Kidney epithelial cell (primary cell): ENCODE data around the gene ZNF541. TPM values are rescaled to one million over a fixed set of nuclear protein-coding genes. Genes with fewer than 3 reads are reported as not detected.

Source experiments
- DNase-seq: peaks from one replicate; pipeline ENCODE4 v3.0.0-alpha.2; 2010; ENCODE audit warnings: low read depth
- H3K27me3 ChIP-seq: 2 replicates; pipeline ENCODE4 v1.6.0; 2011; ENCODE audit warnings: low read length; ENCODE audit not compliant: control insufficient read depth, insufficient read depth
- H3K36me3 ChIP-seq: 2 replicates; pipeline ENCODE4 v1.5.1; 2011; ENCODE audit warnings: low read length; ENCODE audit not compliant: control insufficient read depth, insufficient read depth
- H3K4me3 ChIP-seq: 2 replicates; pipeline ENCODE4 v1.5.1; 2011; ENCODE audit warnings: low read depth, mild to moderate bottlenecking, control low read depth, low read length
- total RNA-seq: library from RNA; depleted of rRNA; stranded (reverse); fragments of >200 nt; gene quantifications from 2 replicates; pipeline ENCODE4 v1.2.3, GENCODE V29; 2015
- TF ChIP-seq, protein P1 (sequence below): IDR thresholded peaks from 2 replicates; pipeline ENCODE4 v1.5.1; 2011; ENCODE audit warnings: mild to moderate bottlenecking, moderate library complexity, low read length, control low read depth, inconsistent platforms; ENCODE audit not compliant: insufficient read depth, poor library complexity, severe bottlenecking

The ZNF541 gene
- total RNA-seq, 1 donor from 2014 or later: not detected

DNA sequence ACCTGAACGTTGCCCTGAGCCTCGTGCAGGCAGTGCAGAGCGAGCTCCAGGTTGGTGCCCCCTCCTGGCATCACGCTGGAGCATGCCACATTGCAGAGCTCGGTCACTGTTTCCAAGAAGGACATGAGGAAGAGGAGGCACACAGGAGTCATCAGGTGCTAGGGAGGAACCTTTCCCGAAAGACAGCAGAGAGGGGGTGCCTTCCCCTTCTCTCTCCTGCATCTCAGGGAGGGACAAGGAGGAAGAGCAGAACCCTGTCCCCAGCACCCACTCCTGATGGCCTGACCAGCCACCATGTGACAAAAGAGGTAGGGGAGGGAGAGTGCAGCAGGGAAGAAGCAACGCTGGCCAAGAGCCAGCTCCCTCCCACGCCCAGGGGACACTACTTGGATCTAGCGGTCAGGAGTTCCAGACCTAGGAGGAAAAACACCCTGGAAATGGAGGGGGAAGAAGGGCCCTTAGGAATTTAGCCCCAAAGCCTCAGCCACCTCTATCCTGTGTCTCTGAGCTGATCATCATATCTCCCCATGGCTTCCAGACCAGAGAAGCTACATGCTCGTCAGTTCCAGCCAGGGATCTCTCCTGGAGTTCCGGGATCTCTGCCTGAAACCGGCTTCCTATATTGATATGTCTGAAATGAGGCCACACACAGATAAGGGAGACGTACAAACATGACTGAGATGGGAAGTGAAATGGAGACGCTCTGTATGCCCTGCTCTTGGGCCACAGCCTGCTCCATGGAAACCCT lies 41.1 kb downstream of the ZNF541 start:
- no peak for DNase-seq
- peaks cover 3% of the 10 kb centered on the region for H3K27me3 ChIP-seq
- H3K4me3 ChIP-seq: no peak overlapping the region
- H3K36me3 ChIP-seq: no peaks in the 10 kb centered on the region
- TF ChIP-seq, protein P1, sequence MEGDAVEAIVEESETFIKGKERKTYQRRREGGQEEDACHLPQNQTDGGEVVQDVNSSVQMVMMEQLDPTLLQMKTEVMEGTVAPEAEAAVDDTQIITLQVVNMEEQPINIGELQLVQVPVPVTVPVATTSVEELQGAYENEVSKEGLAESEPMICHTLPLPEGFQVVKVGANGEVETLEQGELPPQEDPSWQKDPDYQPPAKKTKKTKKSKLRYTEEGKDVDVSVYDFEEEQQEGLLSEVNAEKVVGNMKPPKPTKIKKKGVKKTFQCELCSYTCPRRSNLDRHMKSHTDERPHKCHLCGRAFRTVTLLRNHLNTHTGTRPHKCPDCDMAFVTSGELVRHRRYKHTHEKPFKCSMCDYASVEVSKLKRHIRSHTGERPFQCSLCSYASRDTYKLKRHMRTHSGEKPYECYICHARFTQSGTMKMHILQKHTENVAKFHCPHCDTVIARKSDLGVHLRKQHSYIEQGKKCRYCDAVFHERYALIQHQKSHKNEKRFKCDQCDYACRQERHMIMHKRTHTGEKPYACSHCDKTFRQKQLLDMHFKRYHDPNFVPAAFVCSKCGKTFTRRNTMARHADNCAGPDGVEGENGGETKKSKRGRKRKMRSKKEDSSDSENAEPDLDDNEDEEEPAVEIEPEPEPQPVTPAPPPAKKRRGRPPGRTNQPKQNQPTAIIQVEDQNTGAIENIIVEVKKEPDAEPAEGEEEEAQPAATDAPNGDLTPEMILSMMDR: no peak

DNA sequence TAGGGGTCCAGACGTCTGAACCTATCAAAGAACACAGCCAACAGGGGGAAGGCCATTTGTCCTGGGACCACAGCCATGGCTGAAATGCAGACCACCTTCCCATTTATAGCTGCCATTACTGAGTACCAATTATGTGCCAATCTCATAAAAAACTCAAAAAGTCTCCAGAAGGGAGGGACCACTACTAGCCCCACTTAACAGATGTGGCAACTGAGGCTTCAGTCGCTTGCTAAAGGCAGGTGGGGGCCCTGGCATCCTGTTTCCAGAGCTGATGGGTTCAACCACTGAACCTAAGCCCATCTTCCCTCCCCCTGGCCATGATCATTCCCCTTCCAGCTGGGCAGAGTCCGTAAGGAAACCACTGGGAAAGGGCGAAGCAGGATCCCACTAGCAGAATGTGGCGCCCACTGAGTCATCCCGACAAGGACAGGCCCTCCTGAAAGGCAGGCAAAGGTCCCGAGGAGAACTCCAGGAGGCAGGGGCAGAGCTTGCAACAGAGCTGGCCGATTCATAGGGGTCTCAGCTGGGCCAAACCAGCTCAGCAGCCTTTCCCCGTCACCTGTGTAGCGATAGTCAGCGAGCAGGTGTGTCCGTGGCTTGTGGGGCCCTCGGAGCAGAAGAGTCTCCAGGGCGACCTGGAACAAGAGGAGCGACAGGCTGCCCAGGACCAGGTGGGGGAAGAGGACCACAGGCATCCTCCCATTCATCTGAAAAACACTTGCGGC lies 43.8 kb downstream of the ZNF541 start:
- TF ChIP-seq, protein P1: no peak
- Histone ChIP-seq H3K36me3 (no peaks in the 10 kb centered on the region), H3K27me3 (peaks cover 3% of the 10 kb centered on the region), H3K4me3 (no peak overlapping the region)
- no peak for DNase-seq

DNA sequence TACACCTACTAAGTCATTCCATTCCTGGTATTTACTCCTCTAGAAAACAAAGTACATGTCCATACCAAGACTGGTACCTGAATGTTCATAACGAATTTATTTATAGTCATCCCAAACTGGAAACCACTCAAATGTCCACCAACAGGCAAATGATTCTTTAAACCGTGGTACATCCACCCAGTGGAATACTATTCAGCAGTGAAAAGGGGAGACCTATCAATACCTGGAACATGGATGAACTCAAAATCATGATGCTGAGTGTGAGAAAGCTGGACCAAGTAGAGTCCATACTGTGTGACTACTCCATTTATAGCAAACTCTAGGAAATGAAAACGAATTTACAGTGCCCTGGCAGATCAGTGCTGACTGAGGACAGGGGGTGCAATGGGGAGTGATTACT lies 46.1 kb downstream of the ZNF541 start:
- Histone ChIP-seq H3K4me3 (no peak overlapping the region), H3K36me3 (no peaks in the 10 kb centered on the region), H3K27me3 (peaks cover 5% of the 10 kb centered on the region)
- TF ChIP-seq, protein P1: no peak
- no peak for DNase-seq

DNA sequence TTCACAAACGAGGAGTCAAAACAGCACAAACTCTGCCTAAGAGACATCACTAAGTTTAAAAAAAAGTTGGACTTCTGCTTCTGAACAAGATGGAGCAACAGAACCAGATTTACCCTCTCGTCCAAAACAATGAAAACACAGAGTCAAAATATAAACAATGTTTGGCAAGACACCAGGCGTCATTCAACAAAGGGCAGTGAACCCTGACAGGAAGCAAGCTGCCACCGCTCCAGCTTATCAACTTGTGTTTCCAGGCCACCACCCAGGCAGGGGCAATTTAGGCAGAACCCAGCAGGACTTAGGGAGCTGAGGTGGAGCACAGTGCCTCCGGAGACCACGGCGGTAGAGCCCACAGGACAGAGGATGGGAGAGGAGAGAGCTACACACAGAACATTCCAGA lies 49.5 kb downstream of the ZNF541 start:
- no peak for DNase-seq
- no peaks in the 10 kb centered on the region for H3K36me3 ChIP-seq
- H3K27me3 ChIP-seq: peaks cover 9% of the 10 kb centered on the region
- TF ChIP-seq, protein P1: no peak
- no peak overlapping the region for H3K4me3 ChIP-seq

Other genes starting within 250 kb of the ZNF541 start
- gene C5AR2, start 241.0 kb downstream of the ZNF541 start, total RNA-seq: not detected in 2 replicates
- gene DHX34, start 223.8 kb downstream of the ZNF541 start, total RNA-seq: 18.1 and 27.1 TPM in 2 replicates
- gene MEIS3, start 153.6 kb downstream of the ZNF541 start, total RNA-seq: 2.3 and 8.6 TPM in 2 replicates
- gene SLC8A2, start 101.3 kb downstream of the ZNF541 start, total RNA-seq: not detected in 2 replicates
- gene KPTN, start 88.9 kb downstream of the ZNF541 start, total RNA-seq: 6.0 and 6.6 TPM in 2 replicates
- 127 and 142 TPM in 2 replicates for gene NAPA, start 58.1 kb downstream of the ZNF541 start, total RNA-seq
- gene BICRA, start 36.0 kb upstream of the ZNF541 start, total RNA-seq: 11.2 and 13.8 TPM in 2 replicates
- gene EHD2, start 140.3 kb upstream of the ZNF541 start, total RNA-seq: 32.5 and 37.4 TPM in 2 replicates
- gene NOP53, start 172.4 kb upstream of the ZNF541 start, total RNA-seq: 358 and 380 TPM in 2 replicates
- 166 and 233 TPM in 2 replicates for gene SELENOW, start 205.6 kb upstream of the ZNF541 start, total RNA-seq
- gene TPRX1, start 231.4 kb upstream of the ZNF541 start, total RNA-seq: not detected in 2 replicates
- gene CRX, start 248.8 kb upstream of the ZNF541 start, total RNA-seq: not detected in 2 replicates